HCT116 (cell line): ENCODE measurements around the gene IGF2BP3. TPM values are rescaled to one million over a fixed set of nuclear protein-coding genes. Genes with fewer than 3 reads are reported as not detected.

Source experiments
- ATAC-seq: fragments of 200-7000 bp; cut with Tn5 transposase; 2 replicates; pipeline ENCODE4 v1.9.1; 2020; ENCODE audit warnings: mild to moderate bottlenecking, moderate library complexity
- BruUV-seq: library from RNA; stranded (reverse); fragments of 400-500 nt; replicated peaks from 2 replicates; lab custom pipeline; 2021; lab: Mats Ljungman, UMichigan
- CTCF ChIA-PET: fragments of 300-600 bp; sonication (Branson Sonifier 250); formaldehyde crosslinking; loops from one replicate; lab custom pipeline; 2021; ENCODE audit warnings: antibody characterized with exemption; lab: Charles Lee
- POLR2A ChIA-PET: fragments of 300-600, 350-600 bp; sonication (Branson Sonifier 250); formaldehyde crosslinking; loops from one replicate; lab custom pipeline; 2021; ENCODE audit warnings: antibody characterized with exemption; lab: Charles Lee
- RAD21 ChIA-PET, 2 experiments: fragments of 300-600 bp; sonication (Branson Sonifier 250); formaldehyde crosslinking; loops; one replicate each; lab custom pipeline; 2023; ENCODE audit warnings: low total read pairs in 2 of 2; ENCODE audit not compliant: uncharacterized antibody in 2 of 2, unreplicated experiment in 2 of 2, low non-redundant PET in 1 of 2; lab: Charles Lee
- DNase-seq: peaks from one replicate; pipeline ENCODE4 v3.0.0-alpha.2; 2010; ENCODE audit warnings: low read depth, low spot score
- H2AFZ ChIP-seq: fragments of 200-600 bp; shearing (Covaris generic), sonication (generic); 2 replicates; pipeline ENCODE4 v1.6.1; 2017; ENCODE audit warnings: low read depth, mixed run types, mixed read lengths, antibody characterized with exemption, low read length; ENCODE audit not compliant: poor library complexity, severe bottlenecking
- H3K27ac ChIP-seq: 2 replicates; pipeline ENCODE4 v1.5.1; 2012; ENCODE audit warnings: low read depth, low read length
- H3K27me3 ChIP-seq: fragments of 200-600 bp; sonication (generic); 2 replicates; pipeline ENCODE4 v1.6.1; 2016; ENCODE audit warnings: mixed run types, low read length, mixed read lengths; ENCODE audit not compliant: insufficient read depth
- H3K36me3 ChIP-seq, 2 experiments: fragments of 200-500 bp in 1 of 2; fragments of 200-600 bp in 1 of 2; sonication (Bioruptor generic) in 1 of 2; sonication (generic) in 1 of 2; 2 replicates each; pipeline versions ENCODE4 v1.5.1 to v1.6.1; 2014 to 2016; ENCODE audit warnings: low read length in 2 of 2, inconsistent platforms in 1 of 2, mixed read lengths in 1 of 2, mixed run types in 1 of 2; ENCODE audit not compliant: insufficient read depth in 2 of 2, control insufficient read depth in 1 of 2
- H3K4me1 ChIP-seq, 2 experiments: fragments of 200-600 bp in 1 of 2; sonication (generic) in 1 of 2; 2 replicates each; pipeline versions ENCODE4 v1.5.1 to v1.6.1; 2012 to 2017; ENCODE audit warnings: low read length in 2 of 2, inconsistent platforms in 1 of 2, mild to moderate bottlenecking in 1 of 2, mixed read lengths in 1 of 2, mixed run types in 1 of 2, moderate library complexity in 1 of 2; ENCODE audit not compliant: insufficient read depth in 2 of 2, control insufficient read depth in 1 of 2
- H3K4me2 ChIP-seq: fragments of 200-600 bp; sonication (generic); 2 replicates; pipeline ENCODE4 v1.6.1; 2017; ENCODE audit warnings: mixed run types, low read length, mixed read lengths
- H3K4me3 ChIP-seq, 2 experiments: fragments of 200-600 bp in 1 of 2; sonication (generic) in 1 of 2; replicated peaks in 1 of 2; 2 replicates each; pipeline ENCODE4 v1.5.1; 2011 to 2016; ENCODE audit warnings: low read length in 2 of 2, control low read depth in 1 of 2, low read depth in 1 of 2, mild to moderate bottlenecking in 1 of 2, mixed read lengths in 1 of 2, mixed run types in 1 of 2
- H3K79me2 ChIP-seq: fragments of 200-600 bp; sonication (generic); 2 replicates; pipeline ENCODE4 v1.6.1; 2017; ENCODE audit warnings: mild to moderate bottlenecking, mixed run types, low read length, moderate library complexity, mixed read lengths; ENCODE audit not compliant: insufficient read depth
- H3K9ac ChIP-seq: fragments of 200-600 bp; sonication (generic); 2 replicates; pipeline ENCODE4 v1.6.1; 2016; ENCODE audit warnings: low read length, mixed read lengths
- H3K9me2 ChIP-seq: fragments of 200-600 bp; sonication (generic), shearing (Covaris generic); 2 replicates; pipeline ENCODE4 v1.6.1; 2017; ENCODE audit warnings: mixed run types, mild to moderate bottlenecking, moderate library complexity; ENCODE audit not compliant: insufficient read depth
- H3K9me3 ChIP-seq, 2 experiments: fragments of 200-500 bp in 1 of 2; fragments of 200-600 bp in 1 of 2; sonication (Bioruptor generic) in 1 of 2; sonication (generic) in 1 of 2; 2 replicates each; pipeline ENCODE4 v1.6.1; 2014 to 2017; ENCODE audit warnings: low read length in 2 of 2, mixed read lengths in 2 of 2, inconsistent platforms in 1 of 2, low read depth in 1 of 2, mild to moderate bottlenecking in 1 of 2, mixed run types in 1 of 2, moderate library complexity in 1 of 2; ENCODE audit not compliant: control insufficient read depth in 1 of 2, insufficient read depth in 1 of 2
- H4K20me1 ChIP-seq: fragments of 200-600 bp; sonication (generic), shearing (Covaris generic); 2 replicates; pipeline ENCODE4 v1.6.1; 2017; ENCODE audit warnings: mixed run types, mild to moderate bottlenecking, moderate library complexity; ENCODE audit not compliant: insufficient read depth
- SP1 ChIP-seq: IDR thresholded peaks from 2 replicates; pipeline ENCODE4 v1.6.1; 2012; ENCODE audit warnings: low read depth
- intact Hi-C: fragments of 100-400 bp; cut with micrococcal nuclease; formaldehyde crosslinking; loops from 2 replicates; pipeline ENCODE4 v1.10.0; 2022
- total RNA-seq: library from RNA; stranded (reverse); gene quantifications from one replicate; pipeline ENCODE4 v1.2.1, GENCODE V29; 2021; ENCODE audit not compliant: unreplicated experiment
- TF ChIP-seq, protein P1 (sequence below): IDR thresholded peaks from 2 replicates; pipeline ENCODE4 v1.6.1; 2012; ENCODE audit warnings: low read depth
- TF ChIP-seq, protein P2 (sequence below): IDR thresholded peaks from 2 replicates; pipeline ENCODE4 v1.6.1; 2012

IGF2BP3 gene
- total RNA-seq, 1 experiment from 2014 or later: 79.1 TPM

DNA sequence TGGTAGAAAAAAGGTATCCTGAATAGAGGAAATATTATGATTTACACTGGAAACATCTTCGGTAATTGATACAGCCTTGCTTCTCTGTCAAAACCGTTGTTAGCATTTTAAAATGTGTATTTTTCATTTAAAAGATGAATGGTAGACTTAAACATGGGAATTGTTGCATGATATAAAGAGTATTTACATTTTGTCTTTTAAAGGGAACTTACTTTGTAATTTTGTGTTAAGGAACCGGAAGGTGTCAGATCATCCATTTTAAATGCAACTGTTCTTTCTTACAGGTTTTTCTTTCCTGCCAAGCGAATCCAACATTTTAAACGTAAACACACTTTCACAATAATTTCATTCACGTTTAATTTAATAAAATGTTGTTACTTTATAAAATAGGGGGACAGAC is 1.8 kb upstream of the IGF2BP3 start:
- no TSS peak for BruUV-seq
- H3K9ac ChIP-seq: peak overlapping the region; percentile 92

More for the DNA sequence above, 1.8 kb upstream of the IGF2BP3 start:
- Histone ChIP-seq H3K4me1 (peaks cover 27 to 41% of the 10 kb centered on the region in 2 experiments), H3K27me3 (peaks cover 19% of the 10 kb centered on the region), H3K36me3 (no peaks in the 10 kb centered on the region; a peak in 1 of 4 replicates), H3K79me2 (peaks cover 52% of the 10 kb centered on the region), H3K27ac (peak overlapping the region; percentile 97; the same call in 1 of the 2 replicates), H2AFZ (no peak overlapping the region), H4K20me1 (0 out of 2 replicates have a peak, but pooled peaks cover 3% of the 10 kb centered on the region), H3K4me2 (peak overlapping the region; percentile 93), H3K4me3 (peak overlapping the region; percentile 75 to 77), H3K9me3 (no peaks in the 10 kb centered on the region), H3K9me2 (no peaks in the 10 kb centered on the region)
- no peak for TF ChIP-seq SP1
- TF ChIP-seq, protein P1, sequence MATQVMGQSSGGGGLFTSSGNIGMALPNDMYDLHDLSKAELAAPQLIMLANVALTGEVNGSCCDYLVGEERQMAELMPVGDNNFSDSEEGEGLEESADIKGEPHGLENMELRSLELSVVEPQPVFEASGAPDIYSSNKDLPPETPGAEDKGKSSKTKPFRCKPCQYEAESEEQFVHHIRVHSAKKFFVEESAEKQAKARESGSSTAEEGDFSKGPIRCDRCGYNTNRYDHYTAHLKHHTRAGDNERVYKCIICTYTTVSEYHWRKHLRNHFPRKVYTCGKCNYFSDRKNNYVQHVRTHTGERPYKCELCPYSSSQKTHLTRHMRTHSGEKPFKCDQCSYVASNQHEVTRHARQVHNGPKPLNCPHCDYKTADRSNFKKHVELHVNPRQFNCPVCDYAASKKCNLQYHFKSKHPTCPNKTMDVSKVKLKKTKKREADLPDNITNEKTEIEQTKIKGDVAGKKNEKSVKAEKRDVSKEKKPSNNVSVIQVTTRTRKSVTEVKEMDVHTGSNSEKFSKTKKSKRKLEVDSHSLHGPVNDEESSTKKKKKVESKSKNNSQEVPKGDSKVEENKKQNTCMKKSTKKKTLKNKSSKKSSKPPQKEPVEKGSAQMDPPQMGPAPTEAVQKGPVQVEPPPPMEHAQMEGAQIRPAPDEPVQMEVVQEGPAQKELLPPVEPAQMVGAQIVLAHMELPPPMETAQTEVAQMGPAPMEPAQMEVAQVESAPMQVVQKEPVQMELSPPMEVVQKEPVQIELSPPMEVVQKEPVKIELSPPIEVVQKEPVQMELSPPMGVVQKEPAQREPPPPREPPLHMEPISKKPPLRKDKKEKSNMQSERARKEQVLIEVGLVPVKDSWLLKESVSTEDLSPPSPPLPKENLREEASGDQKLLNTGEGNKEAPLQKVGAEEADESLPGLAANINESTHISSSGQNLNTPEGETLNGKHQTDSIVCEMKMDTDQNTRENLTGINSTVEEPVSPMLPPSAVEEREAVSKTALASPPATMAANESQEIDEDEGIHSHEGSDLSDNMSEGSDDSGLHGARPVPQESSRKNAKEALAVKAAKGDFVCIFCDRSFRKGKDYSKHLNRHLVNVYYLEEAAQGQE: no peak
- TF ChIP-seq, protein P2, sequence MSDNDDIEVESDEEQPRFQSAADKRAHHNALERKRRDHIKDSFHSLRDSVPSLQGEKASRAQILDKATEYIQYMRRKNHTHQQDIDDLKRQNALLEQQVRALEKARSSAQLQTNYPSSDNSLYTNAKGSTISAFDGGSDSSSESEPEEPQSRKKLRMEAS: no peak
- ATAC-seq (no peak), DNase-seq (no peak)
- intact Hi-C loops: no loop called here
- ChIA-PET RAD21 (no interaction called here), CTCF (interaction anchor here (1.1 kb wide), 1 partner anchor 199 kb away, joined by 3 read pairs; no protein-coding TSS in a partner anchor), POLR2A (interaction anchor here (1.2 kb wide), 2 partner anchors 10 to 59 kb away, joined by 3 to 5 read pairs; no protein-coding TSS in a partner anchor)
